VCaP (cell line): ENCODE measurements around the gene VSTM2L.
"Not testable (repeated sequence)": the region's sequence is repeated elsewhere in the genome, so short reads cannot be mapped to it uniquely, and the experiment has no call there.

Experiments used
- H3K27ac ChIP-seq: fragments of 450-650 bp; 2 replicates; pipeline ENCODE4 v1.5.1; 2017
- TF ChIP-seq, protein P1 (sequence below): fragments of 450-650 bp; conservative IDR thresholded peaks from 2 replicates; pipeline ENCODE4 v1.5.1; 2017; ENCODE audit warnings: mild to moderate bottlenecking, moderate library complexity

The VSTM2L gene, protein sequence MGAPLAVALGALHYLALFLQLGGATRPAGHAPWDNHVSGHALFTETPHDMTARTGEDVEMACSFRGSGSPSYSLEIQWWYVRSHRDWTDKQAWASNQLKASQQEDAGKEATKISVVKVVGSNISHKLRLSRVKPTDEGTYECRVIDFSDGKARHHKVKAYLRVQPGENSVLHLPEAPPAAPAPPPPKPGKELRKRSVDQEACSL

DNA sequence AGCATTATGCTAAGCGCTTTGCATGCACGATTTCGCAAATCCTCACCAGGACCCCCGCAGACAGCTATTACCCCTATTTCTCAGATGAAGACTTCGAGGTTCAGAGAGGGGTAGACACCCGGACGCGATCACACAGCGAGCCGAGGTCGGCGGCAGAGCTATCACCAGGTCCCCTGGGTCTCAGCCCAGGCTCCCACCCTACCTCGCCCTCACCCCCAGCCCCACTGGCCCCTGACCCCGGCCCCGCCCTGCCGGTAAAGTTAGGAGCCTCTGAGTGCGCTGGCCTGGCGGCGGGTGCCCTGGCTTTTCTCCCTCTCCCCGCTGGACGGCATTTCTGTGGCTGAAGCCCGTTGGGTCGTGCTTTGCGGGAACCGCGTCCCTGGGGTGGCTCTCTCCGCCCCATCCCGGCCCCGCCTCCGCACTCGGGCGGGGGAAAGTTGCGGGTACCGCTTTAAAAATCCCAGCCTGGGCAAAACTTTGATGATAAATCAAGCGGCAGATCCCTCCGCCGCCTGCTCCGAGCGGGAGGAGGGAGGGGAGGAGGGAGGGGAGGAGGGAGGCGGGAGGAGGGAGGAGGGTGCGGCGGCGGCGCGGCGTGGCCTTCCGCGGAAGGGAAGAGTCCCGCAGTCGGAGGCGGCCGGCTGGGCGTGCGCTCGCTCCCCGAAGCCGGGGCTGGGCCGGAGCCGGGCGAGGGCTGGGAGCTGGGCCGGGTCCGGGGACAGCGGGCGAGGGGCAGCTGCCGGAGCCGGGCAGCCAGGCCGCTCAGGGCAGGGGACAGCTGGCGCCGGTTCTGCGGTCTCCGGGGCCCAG lies at the start of gene VSTM2L:
VSTM2L (plus strand) TSS at position 624 of the 810 bp plus-strand sequence. CDS start 224 bp downstream, outside the sequence.
- TF ChIP-seq, protein P1, sequence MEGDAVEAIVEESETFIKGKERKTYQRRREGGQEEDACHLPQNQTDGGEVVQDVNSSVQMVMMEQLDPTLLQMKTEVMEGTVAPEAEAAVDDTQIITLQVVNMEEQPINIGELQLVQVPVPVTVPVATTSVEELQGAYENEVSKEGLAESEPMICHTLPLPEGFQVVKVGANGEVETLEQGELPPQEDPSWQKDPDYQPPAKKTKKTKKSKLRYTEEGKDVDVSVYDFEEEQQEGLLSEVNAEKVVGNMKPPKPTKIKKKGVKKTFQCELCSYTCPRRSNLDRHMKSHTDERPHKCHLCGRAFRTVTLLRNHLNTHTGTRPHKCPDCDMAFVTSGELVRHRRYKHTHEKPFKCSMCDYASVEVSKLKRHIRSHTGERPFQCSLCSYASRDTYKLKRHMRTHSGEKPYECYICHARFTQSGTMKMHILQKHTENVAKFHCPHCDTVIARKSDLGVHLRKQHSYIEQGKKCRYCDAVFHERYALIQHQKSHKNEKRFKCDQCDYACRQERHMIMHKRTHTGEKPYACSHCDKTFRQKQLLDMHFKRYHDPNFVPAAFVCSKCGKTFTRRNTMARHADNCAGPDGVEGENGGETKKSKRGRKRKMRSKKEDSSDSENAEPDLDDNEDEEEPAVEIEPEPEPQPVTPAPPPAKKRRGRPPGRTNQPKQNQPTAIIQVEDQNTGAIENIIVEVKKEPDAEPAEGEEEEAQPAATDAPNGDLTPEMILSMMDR = peak; percentile 19
- peak within 1 kb of the TSS; percentile 85 for H3K27ac ChIP-seq

DNA sequence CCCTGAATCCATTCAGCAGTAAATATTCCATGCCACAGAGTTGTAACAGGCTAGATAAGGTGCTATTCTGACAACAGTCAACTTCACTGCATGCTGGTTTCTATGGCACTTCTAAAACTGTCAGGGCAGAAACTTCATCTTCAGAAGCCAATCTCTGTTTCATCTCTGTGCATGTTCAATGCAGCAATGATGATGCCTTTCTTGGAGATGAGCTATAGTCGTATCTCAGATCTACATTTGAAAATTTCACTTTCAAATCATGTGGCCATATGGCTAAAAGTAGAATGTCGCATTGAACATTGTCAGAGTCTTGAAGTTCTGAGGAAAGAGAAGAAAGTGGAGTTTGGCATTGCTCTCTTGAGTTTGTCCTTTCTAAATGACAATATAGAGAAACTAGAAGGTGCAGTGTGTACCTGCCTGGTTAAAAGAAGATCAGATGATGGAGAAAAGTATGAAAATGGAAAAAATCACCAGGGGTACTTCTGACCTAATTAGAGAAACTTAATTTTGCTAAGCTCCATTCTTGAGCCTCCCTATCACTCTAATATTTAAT lies 49.0 kb upstream of the VSTM2L start:
- H3K27ac ChIP-seq = no peak overlapping the region
- TF ChIP-seq, protein P1 = no peak

DNA sequence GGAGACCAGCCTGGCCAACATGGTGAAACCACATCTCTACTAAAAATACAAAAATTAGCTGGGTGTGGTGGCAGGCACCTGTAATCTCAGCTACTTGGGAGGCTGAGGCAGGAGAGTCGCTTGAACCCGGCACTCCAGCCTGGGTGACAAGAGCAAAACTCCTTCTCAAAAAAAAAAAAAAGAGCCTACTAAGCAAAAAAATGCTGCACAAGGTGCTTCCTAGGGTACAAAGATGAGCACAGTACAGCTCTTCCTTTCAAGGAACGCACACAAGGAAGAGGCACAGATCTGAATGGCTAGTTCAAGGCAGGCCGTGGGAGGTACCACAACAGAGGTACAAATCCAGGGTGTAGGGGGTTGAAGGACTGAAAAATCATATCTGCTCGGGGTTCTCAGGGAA lies 46.9 kb upstream of the VSTM2L start:
- H3K27ac ChIP-seq = not testable (repeated sequence)

DNA sequence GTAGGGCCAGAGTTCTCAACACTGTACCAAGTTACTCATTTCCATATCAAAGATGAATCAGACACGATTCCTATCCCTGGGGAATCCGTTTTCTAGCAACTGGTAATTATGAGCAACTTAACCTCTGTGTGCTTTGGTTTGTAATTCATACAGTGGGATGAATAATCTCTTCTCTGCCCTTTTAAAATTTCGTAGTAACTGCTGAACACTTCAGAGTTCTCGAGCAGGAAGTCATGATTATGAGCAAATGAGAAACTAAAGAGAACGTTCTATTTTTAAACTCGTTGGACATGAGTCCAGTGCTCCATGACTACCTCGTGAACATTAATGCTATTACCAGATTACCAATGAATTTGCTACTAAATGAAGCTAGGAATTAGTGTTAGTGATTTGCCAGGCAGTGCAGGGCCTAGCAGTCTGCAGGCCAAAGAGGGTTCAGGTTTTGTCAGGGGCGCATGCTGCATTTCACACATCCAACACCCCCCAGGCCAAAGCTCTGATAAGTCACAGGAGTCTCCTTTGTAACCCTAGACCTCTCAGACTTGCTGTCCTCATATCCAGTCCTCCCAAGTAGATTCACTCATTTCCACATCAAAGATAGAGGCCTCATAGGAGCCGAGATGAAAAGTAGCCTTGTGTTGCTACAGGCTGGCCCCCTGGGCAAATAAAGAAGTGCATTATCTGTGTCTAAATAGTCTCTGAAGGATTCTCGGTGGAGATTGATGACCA lies 45.8 kb upstream of the VSTM2L start:
- TF ChIP-seq, protein P1 = no peak
- no peak overlapping the region for H3K27ac ChIP-seq

DNA sequence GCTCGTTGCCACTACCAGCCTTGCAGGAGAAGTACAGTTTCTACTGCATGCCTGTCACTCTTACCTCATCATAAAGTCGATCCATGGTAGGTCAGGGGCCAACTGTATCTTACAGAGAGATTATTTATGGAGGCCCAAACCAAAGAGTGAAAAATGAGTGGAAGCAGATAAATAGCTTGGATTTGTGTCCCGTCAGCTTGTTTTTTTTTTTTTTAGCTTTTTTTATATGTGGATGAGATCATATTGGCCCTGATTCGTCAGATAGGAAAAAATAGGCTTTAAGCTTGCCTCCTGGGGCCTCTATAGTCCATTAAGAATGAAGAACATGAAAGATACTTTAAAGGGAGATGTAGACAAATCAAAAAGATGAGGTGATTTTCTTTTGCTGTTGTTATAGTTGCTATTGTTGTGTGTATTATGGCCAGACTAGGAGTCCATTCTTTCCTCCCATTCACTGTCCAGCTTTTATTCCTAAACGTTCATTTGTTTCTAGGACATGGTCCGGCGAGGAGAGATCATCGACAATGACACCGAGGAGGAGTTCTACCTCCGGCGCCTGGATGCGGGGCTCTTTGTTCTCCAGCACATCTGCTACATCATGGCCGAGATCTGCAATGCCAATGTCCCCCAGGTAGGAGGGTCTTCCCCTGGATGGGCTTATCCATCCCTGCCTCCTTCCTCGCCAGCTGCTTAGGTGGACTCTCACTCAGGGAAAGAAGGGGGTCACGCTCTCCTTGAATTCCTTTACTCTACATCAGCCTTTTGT lies 43.3 kb upstream of the VSTM2L start:
- H3K27ac ChIP-seq = no peak overlapping the region
- TF ChIP-seq, protein P1 = no peak

DNA sequence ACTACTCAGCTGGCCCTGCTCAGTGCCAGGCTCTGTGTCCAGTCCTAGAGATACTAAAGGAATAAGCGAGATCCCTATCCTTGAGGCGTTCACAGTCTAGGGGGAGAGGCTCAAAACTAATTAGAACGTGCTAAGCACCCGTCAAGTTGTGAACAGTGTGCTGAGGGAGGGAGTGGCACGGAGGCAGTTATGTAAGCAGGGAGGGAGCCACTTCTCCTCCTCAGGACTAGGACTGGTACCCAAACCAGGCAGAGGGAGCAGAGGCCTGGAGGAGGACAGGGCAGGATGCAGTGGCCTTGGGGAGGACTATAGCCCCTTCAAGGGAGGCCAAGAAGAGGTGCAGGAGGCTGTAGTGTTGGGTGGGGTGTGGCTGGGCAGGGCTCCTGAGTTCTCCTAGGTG lies 39.6 kb upstream of the VSTM2L start:
- TF ChIP-seq, protein P1 = no peak

DNA sequence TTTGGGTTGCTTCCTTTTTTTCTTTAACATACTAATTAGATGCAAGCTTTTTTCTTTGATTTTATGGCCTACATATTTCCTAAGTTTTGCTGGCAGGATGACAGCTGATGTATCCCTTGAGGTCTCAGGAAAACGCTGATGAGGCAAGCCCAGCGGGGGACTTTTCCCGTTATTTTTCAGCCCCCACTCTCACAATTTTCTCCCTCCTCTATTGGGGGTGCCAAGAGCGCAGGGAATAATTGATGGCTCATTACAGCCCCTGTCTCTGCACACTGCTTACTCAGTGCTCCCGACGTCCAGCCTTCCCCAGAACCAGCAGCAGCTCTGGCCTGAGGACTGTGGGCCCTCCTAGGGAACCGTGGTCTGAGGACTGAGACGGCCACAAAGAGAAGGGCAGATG lies 38.6 kb upstream of the VSTM2L start:
- TF ChIP-seq, protein P1 = no peak
- peak overlapping the region; percentile 28 for H3K27ac ChIP-seq

More for the DNA sequence above, 39.6 kb upstream of the VSTM2L start:
- no peak overlapping the region for H3K27ac ChIP-seq
